WTC11 (cell line): ENCODE data around the gene CHST11. TPM values are rescaled to one million over a fixed set of nuclear protein-coding genes. Genes with fewer than 3 reads are reported as not detected.

Source experiments
- ATAC-seq: fragments of 200-7000 bp; cut with Tn5 transposase; 2 replicates; pipeline ENCODE4 v1.10.0; 2021; ENCODE audit warnings: mild to moderate bottlenecking, moderate library complexity
- Bru-seq: library from RNA; stranded (reverse); fragments of 400-500 nt; gene quantifications from one replicate; lab custom pipeline; 2021; lab: Mats Ljungman, UMichigan
- CTCF ChIA-PET: fragments of 300-600 bp; sonication (Branson Sonifier 250); formaldehyde crosslinking; loops from one replicate; lab custom pipeline; 2021; ENCODE audit warnings: antibody characterized with exemption; lab: Charles Lee
- POLR2A ChIA-PET: fragments of 350-600 bp; sonication (Branson Sonifier 250); formaldehyde crosslinking; loops from one replicate; lab custom pipeline; 2021; ENCODE audit warnings: antibody characterized with exemption; lab: Charles Lee
- DNase-seq: peaks from one replicate; pipeline ENCODE4 v3.0.0; 2021; ENCODE audit warnings: low spot score
- H3K27ac Mint-ChIP-seq: 2 replicates; pipeline ENCODE4 v1.8.0; 2021; ENCODE audit warnings: mixed read lengths
- H3K27me3 Mint-ChIP-seq: 2 replicates; pipeline ENCODE4 v1.8.0; 2021; ENCODE audit warnings: low read depth, mild to moderate bottlenecking, moderate library complexity, mixed read lengths
- H3K36me3 Mint-ChIP-seq: 2 replicates; pipeline ENCODE4 v1.8.0; 2021; ENCODE audit warnings: mixed read lengths
- H3K4me1 Mint-ChIP-seq: 2 replicates; pipeline ENCODE4 v1.8.0; 2022; ENCODE audit warnings: mixed read lengths
- H3K4me3 Mint-ChIP-seq: 2 replicates; pipeline ENCODE4 v1.8.0; 2021; ENCODE audit warnings: mild to moderate bottlenecking, moderate library complexity, mixed read lengths
- H3K9me3 Mint-ChIP-seq: 2 replicates; pipeline ENCODE4 v1.8.0; 2021; ENCODE audit warnings: mixed read lengths
- CREM ChIP-seq: sonication (generic); formaldehyde crosslinking; IDR thresholded peaks from 2 replicates; pipeline ENCODE4 v1.8.1; 2022; ENCODE audit warnings: mild to moderate bottlenecking, missing genetic modification reagents, moderate library complexity
- ELF4 ChIP-seq: sonication (generic); formaldehyde crosslinking; IDR thresholded peaks from 2 replicates; pipeline ENCODE4 v1.8.1; 2022; ENCODE audit warnings: low read depth, mild to moderate bottlenecking, moderate library complexity, missing genetic modification reagents
- ETV6 ChIP-seq: sonication (generic); formaldehyde crosslinking; IDR thresholded peaks from 2 replicates; pipeline ENCODE4 v1.8.1; 2022; ENCODE audit warnings: mild to moderate bottlenecking, missing genetic modification reagents
- GRHL2 ChIP-seq: fragments of 250-450 bp; sonication (Bioruptor Pico); IDR thresholded peaks from 2 replicates; pipeline ENCODE4 v1.8.0; 2022; ENCODE audit warnings: mild to moderate bottlenecking, moderate library complexity; ENCODE audit not compliant: insufficient replicate concordance, severe bottlenecking
- KAT7 ChIP-seq: sonication (generic); formaldehyde crosslinking; IDR thresholded peaks from 2 replicates; pipeline ENCODE4 v1.8.1; 2023; ENCODE audit warnings: missing genetic modification reagents, mild to moderate bottlenecking, borderline replicate concordance
- MYBL2 ChIP-seq: sonication (generic); formaldehyde crosslinking; IDR thresholded peaks from 2 replicates; pipeline ENCODE4 v1.8.1; 2023; ENCODE audit warnings: mild to moderate bottlenecking, moderate library complexity, missing genetic modification reagents
- SMAD3 ChIP-seq: sonication (generic); formaldehyde crosslinking; IDR thresholded peaks from 2 replicates; pipeline ENCODE4 v1.8.0; 2022; ENCODE audit warnings: missing genetic modification reagents, mild to moderate bottlenecking, borderline replicate concordance
- SP1 ChIP-seq: sonication (generic); formaldehyde crosslinking; conservative IDR thresholded peaks from 2 replicates; pipeline ENCODE4 v1.8.1; 2022; ENCODE audit warnings: missing genetic modification reagents
- TP53 ChIP-seq: sonication (generic); formaldehyde crosslinking; IDR thresholded peaks from 2 replicates; pipeline ENCODE4 v1.8.1; 2023; ENCODE audit warnings: mild to moderate bottlenecking, missing genetic modification reagents
- ZNF423 ChIP-seq: fragments of 250-450 bp; sonication (Bioruptor Pico); IDR thresholded peaks from 2 replicates; pipeline ENCODE4 v2.1.2; 2022; ENCODE audit warnings: mild to moderate bottlenecking, moderate library complexity
- long read RNA-seq, 3 experiments: library from RNA in 1 of 3; library from capped mRNA in 1 of 3; library from polyadenylated mRNA in 1 of 3; unstranded in 2 of 3; stranded (forward) in 1 of 3; transcript quantifications; one replicate each; pipeline ENCODE4 v2.0.0, GENCODE V29; 2021
- total RNA-seq: library from RNA; stranded (reverse); gene quantifications from 3 replicates; pipeline ENCODE4 v1.2.3, GENCODE V29; 2021
- TF ChIP-seq, protein P1 (sequence below): sonication (generic); formaldehyde crosslinking; IDR thresholded peaks from 2 replicates; pipeline ENCODE4 v1.8.1; 2023; ENCODE audit warnings: mild to moderate bottlenecking, missing genetic modification reagents
- TF ChIP-seq, protein P2 (sequence below): sonication (generic); formaldehyde crosslinking; IDR thresholded peaks from 2 replicates; pipeline ENCODE4 v1.8.1; 2022; ENCODE audit warnings: mild to moderate bottlenecking, moderate library complexity, missing genetic modification reagents
- TF ChIP-seq, protein P3 (sequence below): fragments of 200-600 bp; IDR thresholded peaks from 2 replicates; pipeline ENCODE4 v1.8.0; 2022; ENCODE audit warnings: antibody characterized with exemption
- TF ChIP-seq, protein P4 (sequence below): sonication (generic); formaldehyde crosslinking; conservative IDR thresholded peaks from 2 replicates; pipeline ENCODE4 v1.8.1; 2023; ENCODE audit warnings: mild to moderate bottlenecking, low read depth, missing genetic modification reagents, moderate library complexity
- TF ChIP-seq, protein P5 (sequence below): fragments of 250-450 bp; sonication (Bioruptor Pico); IDR thresholded peaks from 2 replicates; pipeline ENCODE4 v1.8.0; 2021; ENCODE audit warnings: mild to moderate bottlenecking

Gene CHST11
- 20.4 to 24.2 TPM (median 23.2 TPM) in 3 replicates for total RNA-seq
- Bru-seq, nascent RNA: percentile 69 among the genes with signal in this experiment
- long read RNA-seq, experiment 1, full-length matches to known transcripts: 31 of 57 reads
- long read RNA-seq, experiment 1, partial matches to known transcripts: 0 of 57 reads
- long read RNA-seq, experiment 1, other reads (novel, unspliced or antisense): 26 of 57 reads
- long read RNA-seq, experiment 2, full-length matches to known transcripts: 12 of 20 reads
- long read RNA-seq, experiment 2, partial matches to known transcripts: 0 of 20 reads
- long read RNA-seq, experiment 2, other reads (novel, unspliced or antisense): 8 of 20 reads
- long read RNA-seq, experiment 3, partial matches to known transcripts: 0 of 2 reads
- long read RNA-seq, experiment 3, other reads (novel, unspliced or antisense): 2 of 2 reads

DNA sequence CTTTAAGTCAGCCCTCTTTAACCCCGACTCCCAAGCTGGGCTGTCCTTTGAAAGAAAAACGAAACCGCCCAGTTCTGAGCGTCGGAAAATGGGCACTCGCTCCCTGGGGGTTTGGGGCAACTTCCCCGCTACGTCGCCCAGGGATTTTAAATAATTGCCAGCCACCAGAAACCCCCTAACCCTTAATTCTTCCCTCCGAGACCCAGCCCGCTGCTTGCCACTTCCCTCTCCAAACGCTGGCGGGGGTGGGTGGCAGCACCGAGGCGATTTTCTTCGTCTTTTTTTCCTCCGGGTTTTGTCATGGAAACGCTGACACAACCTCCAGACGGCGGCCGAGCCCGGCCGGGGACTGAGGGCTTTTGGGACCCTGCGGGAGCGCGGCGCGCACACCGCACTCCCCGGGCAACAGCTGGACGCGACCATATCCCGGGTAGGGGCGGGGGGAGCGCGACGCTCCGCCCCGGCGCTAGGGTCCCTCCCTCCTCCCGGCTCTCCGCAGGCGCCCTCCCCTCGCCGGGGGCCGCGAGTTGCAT, at the start of gene CHST11:
Gene CHST11 (plus strand): TSS at position 532 of the 533 bp plus-strand sequence.
- ATAC-seq (peak; percentile 82), DNase-seq (peak; percentile 93)
- Mint-ChIP-seq H3K9me3 (no peaks in the 10 kb centered on the region), H3K4me1 (peaks cover 49% of the 10 kb centered on the region), H3K27me3 (peaks cover 58% of the 10 kb centered on the region), H3K27ac (peak within 1 kb of the TSS; percentile 89), H3K36me3 (no peaks in the 10 kb centered on the region), H3K4me3 (peak within 1 kb of the TSS; percentile 97)
- POLR2A ChIA-PET: interaction anchor here (1.1 kb wide), 1 partner anchor 42 kb away, joined by 3 read pairs; no protein-coding TSS in a partner anchor
- TF ChIP-seq CREM (CRISPR knock-in tag) (peak; percentile 48; the same call in 1 of the 2 replicates), MYBL2 (CRISPR knock-in tag) (0 out of 2 replicates have a peak, but pooled peaks have one; percentile 56), GRHL2 (CRISPR knock-in tag) (no peak), ETV6 (CRISPR knock-in tag) (0 out of 2 replicates have a peak, but pooled peaks have one; percentile 13), SP1 (CRISPR knock-in tag) (peak; percentile 84), ZNF423 (CRISPR knock-in tag) (peak; percentile 27; the same call in 1 of the 2 replicates), ELF4 (CRISPR knock-in tag) (0 out of 2 replicates have a peak, but pooled peaks have one; percentile 19), SMAD3 (CRISPR knock-in tag) (no peak), KAT7 (CRISPR knock-in tag) (no peak)
- TF ChIP-seq, protein P1, sequence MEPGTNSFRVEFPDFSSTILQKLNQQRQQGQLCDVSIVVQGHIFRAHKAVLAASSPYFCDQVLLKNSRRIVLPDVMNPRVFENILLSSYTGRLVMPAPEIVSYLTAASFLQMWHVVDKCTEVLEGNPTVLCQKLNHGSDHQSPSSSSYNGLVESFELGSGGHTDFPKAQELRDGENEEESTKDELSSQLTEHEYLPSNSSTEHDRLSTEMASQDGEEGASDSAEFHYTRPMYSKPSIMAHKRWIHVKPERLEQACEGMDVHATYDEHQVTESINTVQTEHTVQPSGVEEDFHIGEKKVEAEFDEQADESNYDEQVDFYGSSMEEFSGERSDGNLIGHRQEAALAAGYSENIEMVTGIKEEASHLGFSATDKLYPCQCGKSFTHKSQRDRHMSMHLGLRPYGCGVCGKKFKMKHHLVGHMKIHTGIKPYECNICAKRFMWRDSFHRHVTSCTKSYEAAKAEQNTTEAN (CRISPR knock-in tag): 0 out of 2 replicates have a peak, but pooled peaks have one; percentile 33
- TF ChIP-seq, protein P2, sequence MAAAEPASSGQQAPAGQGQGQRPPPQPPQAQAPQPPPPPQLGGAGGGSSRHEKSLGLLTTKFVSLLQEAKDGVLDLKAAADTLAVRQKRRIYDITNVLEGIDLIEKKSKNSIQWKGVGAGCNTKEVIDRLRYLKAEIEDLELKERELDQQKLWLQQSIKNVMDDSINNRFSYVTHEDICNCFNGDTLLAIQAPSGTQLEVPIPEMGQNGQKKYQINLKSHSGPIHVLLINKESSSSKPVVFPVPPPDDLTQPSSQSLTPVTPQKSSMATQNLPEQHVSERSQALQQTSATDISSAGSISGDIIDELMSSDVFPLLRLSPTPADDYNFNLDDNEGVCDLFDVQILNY (CRISPR knock-in tag): peak; percentile 26; the same call in 1 of the 2 replicates
- TF ChIP-seq, protein P3, sequence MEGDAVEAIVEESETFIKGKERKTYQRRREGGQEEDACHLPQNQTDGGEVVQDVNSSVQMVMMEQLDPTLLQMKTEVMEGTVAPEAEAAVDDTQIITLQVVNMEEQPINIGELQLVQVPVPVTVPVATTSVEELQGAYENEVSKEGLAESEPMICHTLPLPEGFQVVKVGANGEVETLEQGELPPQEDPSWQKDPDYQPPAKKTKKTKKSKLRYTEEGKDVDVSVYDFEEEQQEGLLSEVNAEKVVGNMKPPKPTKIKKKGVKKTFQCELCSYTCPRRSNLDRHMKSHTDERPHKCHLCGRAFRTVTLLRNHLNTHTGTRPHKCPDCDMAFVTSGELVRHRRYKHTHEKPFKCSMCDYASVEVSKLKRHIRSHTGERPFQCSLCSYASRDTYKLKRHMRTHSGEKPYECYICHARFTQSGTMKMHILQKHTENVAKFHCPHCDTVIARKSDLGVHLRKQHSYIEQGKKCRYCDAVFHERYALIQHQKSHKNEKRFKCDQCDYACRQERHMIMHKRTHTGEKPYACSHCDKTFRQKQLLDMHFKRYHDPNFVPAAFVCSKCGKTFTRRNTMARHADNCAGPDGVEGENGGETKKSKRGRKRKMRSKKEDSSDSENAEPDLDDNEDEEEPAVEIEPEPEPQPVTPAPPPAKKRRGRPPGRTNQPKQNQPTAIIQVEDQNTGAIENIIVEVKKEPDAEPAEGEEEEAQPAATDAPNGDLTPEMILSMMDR: no peak
- TF ChIP-seq, protein P4, sequence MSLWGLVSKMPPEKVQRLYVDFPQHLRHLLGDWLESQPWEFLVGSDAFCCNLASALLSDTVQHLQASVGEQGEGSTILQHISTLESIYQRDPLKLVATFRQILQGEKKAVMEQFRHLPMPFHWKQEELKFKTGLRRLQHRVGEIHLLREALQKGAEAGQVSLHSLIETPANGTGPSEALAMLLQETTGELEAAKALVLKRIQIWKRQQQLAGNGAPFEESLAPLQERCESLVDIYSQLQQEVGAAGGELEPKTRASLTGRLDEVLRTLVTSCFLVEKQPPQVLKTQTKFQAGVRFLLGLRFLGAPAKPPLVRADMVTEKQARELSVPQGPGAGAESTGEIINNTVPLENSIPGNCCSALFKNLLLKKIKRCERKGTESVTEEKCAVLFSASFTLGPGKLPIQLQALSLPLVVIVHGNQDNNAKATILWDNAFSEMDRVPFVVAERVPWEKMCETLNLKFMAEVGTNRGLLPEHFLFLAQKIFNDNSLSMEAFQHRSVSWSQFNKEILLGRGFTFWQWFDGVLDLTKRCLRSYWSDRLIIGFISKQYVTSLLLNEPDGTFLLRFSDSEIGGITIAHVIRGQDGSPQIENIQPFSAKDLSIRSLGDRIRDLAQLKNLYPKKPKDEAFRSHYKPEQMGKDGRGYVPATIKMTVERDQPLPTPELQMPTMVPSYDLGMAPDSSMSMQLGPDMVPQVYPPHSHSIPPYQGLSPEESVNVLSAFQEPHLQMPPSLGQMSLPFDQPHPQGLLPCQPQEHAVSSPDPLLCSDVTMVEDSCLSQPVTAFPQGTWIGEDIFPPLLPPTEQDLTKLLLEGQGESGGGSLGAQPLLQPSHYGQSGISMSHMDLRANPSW (CRISPR knock-in tag): no peak
- TF ChIP-seq, protein P5, sequence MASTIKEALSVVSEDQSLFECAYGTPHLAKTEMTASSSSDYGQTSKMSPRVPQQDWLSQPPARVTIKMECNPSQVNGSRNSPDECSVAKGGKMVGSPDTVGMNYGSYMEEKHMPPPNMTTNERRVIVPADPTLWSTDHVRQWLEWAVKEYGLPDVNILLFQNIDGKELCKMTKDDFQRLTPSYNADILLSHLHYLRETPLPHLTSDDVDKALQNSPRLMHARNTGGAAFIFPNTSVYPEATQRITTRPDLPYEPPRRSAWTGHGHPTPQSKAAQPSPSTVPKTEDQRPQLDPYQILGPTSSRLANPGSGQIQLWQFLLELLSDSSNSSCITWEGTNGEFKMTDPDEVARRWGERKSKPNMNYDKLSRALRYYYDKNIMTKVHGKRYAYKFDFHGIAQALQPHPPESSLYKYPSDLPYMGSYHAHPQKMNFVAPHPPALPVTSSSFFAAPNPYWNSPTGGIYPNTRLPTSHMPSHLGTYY (CRISPR knock-in tag): no peak
- CTCF ChIA-PET: interaction anchor here (1.0 to 2.9 kb wide), 4 partner anchors 11 to 112 kb away, joined by 3 to 29 read pairs (median 6); no protein-coding TSS in a partner anchor

DNA sequence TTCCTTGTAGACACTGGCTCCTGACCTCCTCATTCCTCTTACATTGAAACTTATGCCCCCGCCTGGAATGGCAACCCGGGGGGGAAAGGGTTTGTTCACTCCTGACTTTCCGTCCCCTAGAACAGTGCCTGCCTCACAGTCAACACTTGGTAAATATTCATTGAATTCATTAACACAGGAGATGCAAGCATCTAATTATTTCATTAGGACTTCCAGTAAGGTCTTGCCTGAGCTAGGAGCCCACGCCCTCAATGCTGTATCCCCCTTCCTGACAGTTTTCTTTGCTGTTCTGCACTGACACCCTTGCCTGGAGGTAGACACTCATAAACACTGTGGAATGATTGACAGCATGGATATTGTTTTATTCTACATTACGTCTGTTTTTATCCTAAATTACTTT, 49.3 kb upstream of the CHST11 start:
- Mint-ChIP-seq H3K4me3 (no peak overlapping the region), H3K36me3 (peaks cover 10% of the 10 kb centered on the region), H3K27me3 (peaks cover 5% of the 10 kb centered on the region), H3K4me1 (peaks cover 10% of the 10 kb centered on the region), H3K9me3 (peaks cover 26% of the 10 kb centered on the region), H3K27ac (no peak overlapping the region)
- TF ChIP-seq CREM (CRISPR knock-in tag): no peak
- TF ChIP-seq TP53 (CRISPR knock-in tag): no peak
- ATAC-seq (no peak), DNase-seq (no peak)
- ChIA-PET POLR2A (no interaction called here), CTCF (no interaction called here)
